Neural progenitor cell (in vitro differentiated cells): Measurements from ENCODE around the gene ABTB1.

Experiments used
- CTCF ChIP-seq: fragments of 200-600 bp; sonication (generic); IDR thresholded peaks from 2 replicates; pipeline ENCODE4 v1.5.1; 2017; ENCODE audit warnings: antibody characterized with exemption, mild to moderate bottlenecking
- EZH2phosphoT487 ChIP-seq: fragments of 200-600 bp; sonication (generic); IDR thresholded peaks from 2 replicates; pipeline ENCODE4 v1.6.1; 2017; ENCODE audit warnings: antibody characterized with exemption

GRCh38 chr3:127688022-127688415 is 15.3 kb downstream of the ABTB1 start:
- TF ChIP-seq EZH2phosphoT487 (no peak), CTCF (no peak)
